GM23338 (cell line): ENCODE results near the gene NPAS3. TPM values are rescaled to one million over a fixed set of nuclear protein-coding genes. Genes with fewer than 3 reads are reported as not detected.

ENCODE experiments used
- ATAC-seq: fragments of 200-7000 bp; cut with Tn5 transposase; 3 replicates; pipeline ENCODE4 v1.9.1; 2020
- DNase-seq: peaks from one replicate; pipeline ENCODE4 v3.0.0-alpha.2; 2015; ENCODE audit warnings: low spot score
- H2AFZ ChIP-seq: fragments of 200-600 bp; sonication (generic); 2 replicates; pipeline ENCODE4 v1.8.0; 2016; ENCODE audit warnings: antibody characterized with exemption, mild to moderate bottlenecking, moderate library complexity
- H3F3A ChIP-seq: fragments of 200-600 bp; sonication (generic); replicated peaks from 2 replicates; pipeline ENCODE4 v1.8.0; 2017; ENCODE audit warnings: antibody characterized with exemption, mixed run types, low read depth
- H3K27ac ChIP-seq: fragments of 200-600 bp; sonication (generic); 2 replicates; pipeline ENCODE4 v1.6.1; 2016; ENCODE audit warnings: low read depth
- H3K27me3 ChIP-seq: fragments of 200-600 bp; sonication (generic); 2 replicates; pipeline ENCODE4 v1.8.0; 2016; ENCODE audit warnings: mild to moderate bottlenecking, mixed run types, moderate library complexity; ENCODE audit not compliant: insufficient read depth
- H3K36me3 ChIP-seq: fragments of 200-600 bp; sonication (generic); 2 replicates; pipeline ENCODE4 v1.8.0; 2016; ENCODE audit warnings: mild to moderate bottlenecking; ENCODE audit not compliant: insufficient read depth
- H3K4me1 ChIP-seq: fragments of 200-600 bp; sonication (generic); 2 replicates; pipeline ENCODE4 v1.8.0; 2016; ENCODE audit warnings: mild to moderate bottlenecking, moderate library complexity; ENCODE audit not compliant: insufficient read depth
- H3K4me2 ChIP-seq: fragments of 200-600 bp; sonication (generic); 2 replicates; pipeline ENCODE4 v1.7.1; 2017; ENCODE audit warnings: mixed run types
- H3K4me3 ChIP-seq: fragments of 200-600 bp; sonication (generic); 2 replicates; pipeline ENCODE4 v1.6.1; 2016; ENCODE audit warnings: mixed run types
- H3K79me2 ChIP-seq: fragments of 200-600 bp; sonication (generic); replicated peaks from 2 replicates; pipeline ENCODE4 v1.8.0; 2017; ENCODE audit warnings: mild to moderate bottlenecking; ENCODE audit not compliant: insufficient read depth
- H3K9me2 ChIP-seq: fragments of 200-600 bp; sonication (generic); 2 replicates; pipeline ENCODE4 v1.8.0; 2017; ENCODE audit not compliant: insufficient read depth
- H4K20me1 ChIP-seq: fragments of 200-600 bp; sonication (generic); replicated peaks from 2 replicates; pipeline ENCODE4 v1.8.0; 2017; ENCODE audit warnings: mild to moderate bottlenecking; ENCODE audit not compliant: insufficient read depth
- H3K27ac Mint-ChIP-seq: 2 replicates; pipeline ENCODE4 v1.8.0; 2020; ENCODE audit warnings: inconsistent platforms, mild to moderate bottlenecking, moderate library complexity, mixed read lengths
- H3K27me3 Mint-ChIP-seq: 3 replicates; pipeline ENCODE4 v1.8.0; 2022; ENCODE audit warnings: low read depth, mild to moderate bottlenecking, moderate library complexity, mixed read lengths, inconsistent platforms; ENCODE audit not compliant: insufficient read depth, poor library complexity
- H3K36me3 Mint-ChIP-seq: 3 replicates; pipeline ENCODE4 v1.8.0; 2021; ENCODE audit warnings: low read depth, mild to moderate bottlenecking, inconsistent platforms, moderate library complexity, mixed read lengths
- H3K4me1 Mint-ChIP-seq: 3 replicates; pipeline ENCODE4 v1.8.0; 2020; ENCODE audit warnings: mild to moderate bottlenecking, inconsistent platforms, mixed read lengths
- H3K4me3 Mint-ChIP-seq: 3 replicates; pipeline ENCODE4 v1.8.0; 2021; ENCODE audit warnings: moderate library complexity, mild to moderate bottlenecking, inconsistent platforms, mixed read lengths
- H3K9me3 Mint-ChIP-seq: 3 replicates; pipeline ENCODE4 v1.8.0; 2020; ENCODE audit warnings: moderate library complexity, mild to moderate bottlenecking, inconsistent platforms, mixed read lengths
- EZH2 ChIP-seq: fragments of 200-600 bp; sonication (generic); IDR thresholded peaks from one replicate; pipeline ENCODE4 v1.8.0; 2017; ENCODE audit warnings: antibody characterized with exemption, mild to moderate bottlenecking, low read depth; ENCODE audit not compliant: unreplicated experiment
- EZH2phosphoT487 ChIP-seq: fragments of 200-600 bp; sonication (generic); IDR thresholded peaks from one replicate; pipeline ENCODE4 v1.8.1; 2018; ENCODE audit warnings: antibody characterized with exemption; ENCODE audit not compliant: unreplicated experiment
- JUNB ChIP-seq: IDR thresholded peaks from one replicate; pipeline ENCODE4 v1.6.1; 2016; ENCODE audit warnings: antibody characterized with exemption; ENCODE audit not compliant: unreplicated experiment
- NANOG ChIP-seq: IDR thresholded peaks from 2 replicates; pipeline ENCODE4 v1.6.1; 2016; ENCODE audit warnings: antibody characterized with exemption, borderline replicate concordance
- POLR2AphosphoS5 ChIP-seq: IDR thresholded peaks from 2 replicates; pipeline ENCODE4 v1.6.1; 2016; ENCODE audit warnings: antibody characterized with exemption, low read depth
- ZNF114 ChIP-seq: fragments of 250-450 bp; sonication (Bioruptor Pico); IDR thresholded peaks from 2 replicates; pipeline ENCODE4 v1.5.0; 2020; ENCODE audit warnings: mild to moderate bottlenecking, moderate library complexity
- ZNF331 ChIP-seq: fragments of 250-450 bp; sonication (Bioruptor Pico); IDR thresholded peaks from 2 replicates; pipeline ENCODE4 v1.5.0; 2020; ENCODE audit warnings: low read depth, mild to moderate bottlenecking, moderate library complexity
- polyA plus RNA-seq: library from polyadenylated mRNA; unstranded; fragments of >200 nt; fragmentation: Nextera tagmentation; extraction: Ambion mirVana; gene quantifications from 2 replicates; pipeline ENCODE4 v1.2.1, GENCODE V29; 2016
- total RNA-seq: library from RNA; depleted of rRNA; stranded (reverse); fragments of >200 nt; shearing (Covaris generic); gene quantifications from 2 replicates; pipeline ENCODE4 v1.2.3, GENCODE V29; 2014
- TF ChIP-seq, protein P1 (sequence below): fragments of 250-450 bp; sonication (Bioruptor Pico); IDR thresholded peaks from 2 replicates; pipeline ENCODE4 v1.5.0; 2020; ENCODE audit warnings: mild to moderate bottlenecking, moderate library complexity
- TF ChIP-seq, protein P2 (sequence below), 2 experiments: fragments of 200-600 bp in 1 of 2; sonication (generic) in 1 of 2; conservative IDR thresholded peaks; 2 replicates each; pipeline versions ENCODE4 v1.5.1 to v1.6.1; 2016 to 2017; ENCODE audit warnings: antibody characterized with exemption in 2 of 2, low read depth in 2 of 2, mild to moderate bottlenecking in 2 of 2, moderate library complexity in 1 of 2

NPAS3 gene
- total and polyA plus RNA-seq, 2 experiments from 2014 or later = 0.17 to 0.19 TPM

DNA sequence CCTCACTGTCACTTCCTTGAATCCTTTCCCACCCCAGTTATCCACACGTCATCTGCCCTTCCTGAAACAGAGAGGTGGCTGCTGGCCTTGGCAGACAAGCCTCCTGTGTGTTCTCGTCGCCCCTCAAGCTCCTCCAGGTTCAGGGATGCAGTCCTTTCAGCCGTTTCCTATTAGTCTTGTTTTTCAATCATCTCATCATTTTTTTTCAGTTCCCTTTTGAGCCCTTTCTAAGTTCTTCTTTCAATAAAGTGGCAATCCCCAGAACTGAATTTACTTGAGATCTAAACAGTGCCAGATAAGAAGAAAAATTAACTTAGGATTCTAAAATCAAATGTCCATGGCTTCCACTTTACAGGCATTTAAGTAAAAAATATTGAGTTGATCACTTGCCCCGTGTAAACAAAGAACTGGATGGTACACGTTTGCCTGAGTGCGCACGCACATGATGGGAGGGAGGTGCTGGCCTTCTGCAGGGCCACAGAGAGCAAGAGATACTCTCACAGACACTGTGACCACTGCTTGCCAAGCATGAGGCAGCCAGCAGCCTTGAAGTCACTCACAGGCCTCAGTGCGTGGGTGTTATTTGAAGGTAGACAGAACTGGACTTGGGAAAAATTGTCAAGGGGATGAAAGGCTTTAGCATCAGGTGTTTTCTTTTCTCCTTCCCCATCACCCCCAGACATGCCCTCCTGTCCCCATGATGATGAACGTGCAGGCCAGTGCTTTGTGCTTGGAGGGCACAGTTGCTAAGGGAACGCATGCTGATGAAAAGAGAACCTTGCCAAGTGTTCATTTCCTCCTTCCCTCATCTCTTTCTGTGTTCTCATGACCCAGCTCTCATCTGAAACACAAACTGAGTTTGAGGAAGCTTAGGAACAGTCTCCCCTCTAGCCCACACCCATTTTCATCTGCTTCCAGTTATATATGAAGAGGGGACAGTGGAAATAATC lies 603.9 kb downstream of the NPAS3 start (continued):
- TF ChIP-seq, protein P1, sequence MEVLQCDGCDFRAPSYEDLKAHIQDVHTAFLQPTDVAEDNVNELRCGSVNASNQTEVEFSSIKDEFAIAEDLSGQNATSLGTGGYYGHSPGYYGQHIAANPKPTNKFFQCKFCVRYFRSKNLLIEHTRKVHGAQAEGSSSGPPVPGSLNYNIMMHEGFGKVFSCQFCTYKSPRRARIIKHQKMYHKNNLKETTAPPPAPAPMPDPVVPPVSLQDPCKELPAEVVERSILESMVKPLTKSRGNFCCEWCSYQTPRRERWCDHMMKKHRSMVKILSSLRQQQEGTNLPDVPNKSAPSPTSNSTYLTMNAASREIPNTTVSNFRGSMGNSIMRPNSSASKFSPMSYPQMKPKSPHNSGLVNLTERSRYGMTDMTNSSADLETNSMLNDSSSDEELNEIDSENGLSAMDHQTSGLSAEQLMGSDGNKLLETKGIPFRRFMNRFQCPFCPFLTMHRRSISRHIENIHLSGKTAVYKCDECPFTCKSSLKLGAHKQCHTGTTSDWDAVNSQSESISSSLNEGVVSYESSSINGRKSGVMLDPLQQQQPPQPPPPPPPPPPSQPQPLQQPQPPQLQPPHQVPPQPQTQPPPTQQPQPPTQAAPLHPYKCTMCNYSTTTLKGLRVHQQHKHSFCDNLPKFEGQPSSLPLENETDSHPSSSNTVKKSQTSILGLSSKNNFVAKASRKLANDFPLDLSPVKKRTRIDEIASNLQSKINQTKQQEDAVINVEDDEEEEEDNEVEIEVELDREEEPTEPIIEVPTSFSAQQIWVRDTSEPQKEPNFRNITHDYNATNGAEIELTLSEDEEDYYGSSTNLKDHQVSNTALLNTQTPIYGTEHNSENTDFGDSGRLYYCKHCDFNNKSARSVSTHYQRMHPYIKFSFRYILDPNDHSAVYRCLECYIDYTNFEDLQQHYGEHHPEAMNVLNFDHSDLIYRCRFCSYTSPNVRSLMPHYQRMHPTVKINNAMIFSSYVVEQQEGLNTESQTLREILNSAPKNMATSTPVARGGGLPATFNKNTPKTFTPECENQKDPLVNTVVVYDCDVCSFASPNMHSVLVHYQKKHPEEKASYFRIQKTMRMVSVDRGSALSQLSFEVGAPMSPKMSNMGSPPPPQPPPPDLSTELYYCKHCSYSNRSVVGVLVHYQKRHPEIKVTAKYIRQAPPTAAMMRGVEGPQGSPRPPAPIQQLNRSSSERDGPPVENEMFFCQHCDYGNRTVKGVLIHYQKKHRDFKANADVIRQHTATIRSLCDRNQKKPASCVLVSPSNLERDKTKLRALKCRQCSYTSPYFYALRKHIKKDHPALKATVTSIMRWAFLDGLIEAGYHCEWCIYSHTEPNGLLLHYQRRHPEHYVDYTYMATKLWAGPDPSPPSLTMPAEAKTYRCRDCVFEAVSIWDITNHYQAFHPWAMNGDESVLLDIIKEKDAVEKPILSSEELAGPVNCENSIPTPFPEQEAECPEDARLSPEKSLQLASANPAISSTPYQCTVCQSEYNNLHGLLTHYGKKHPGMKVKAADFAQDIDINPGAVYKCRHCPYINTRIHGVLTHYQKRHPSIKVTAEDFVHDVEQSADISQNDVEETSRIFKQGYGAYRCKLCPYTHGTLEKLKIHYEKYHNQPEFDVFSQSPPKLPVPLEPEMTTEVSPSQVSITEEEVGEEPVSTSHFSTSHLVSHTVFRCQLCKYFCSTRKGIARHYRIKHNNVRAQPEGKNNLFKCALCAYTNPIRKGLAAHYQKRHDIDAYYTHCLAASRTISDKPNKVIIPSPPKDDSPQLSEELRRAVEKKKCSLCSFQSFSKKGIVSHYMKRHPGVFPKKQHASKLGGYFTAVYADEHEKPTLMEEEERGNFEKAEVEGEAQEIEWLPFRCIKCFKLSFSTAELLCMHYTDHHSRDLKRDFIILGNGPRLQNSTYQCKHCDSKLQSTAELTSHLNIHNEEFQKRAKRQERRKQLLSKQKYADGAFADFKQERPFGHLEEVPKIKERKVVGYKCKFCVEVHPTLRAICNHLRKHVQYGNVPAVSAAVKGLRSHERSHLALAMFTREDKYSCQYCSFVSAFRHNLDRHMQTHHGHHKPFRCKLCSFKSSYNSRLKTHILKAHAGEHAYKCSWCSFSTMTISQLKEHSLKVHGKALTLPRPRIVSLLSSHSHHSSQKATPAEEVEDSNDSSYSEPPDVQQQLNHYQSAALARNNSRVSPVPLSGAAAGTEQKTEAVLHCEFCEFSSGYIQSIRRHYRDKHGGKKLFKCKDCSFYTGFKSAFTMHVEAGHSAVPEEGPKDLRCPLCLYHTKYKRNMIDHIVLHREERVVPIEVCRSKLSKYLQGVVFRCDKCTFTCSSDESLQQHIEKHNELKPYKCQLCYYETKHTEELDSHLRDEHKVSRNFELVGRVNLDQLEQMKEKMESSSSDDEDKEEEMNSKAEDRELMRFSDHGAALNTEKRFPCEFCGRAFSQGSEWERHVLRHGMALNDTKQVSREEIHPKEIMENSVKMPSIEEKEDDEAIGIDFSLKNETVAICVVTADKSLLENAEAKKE (CRISPR knock-in tag) = no peak
- TF ChIP-seq EZH2 (no peak), NANOG (no peak), POLR2AphosphoS5 (no peak), ZNF114 (no peak)
- TF ChIP-seq, protein P2, sequence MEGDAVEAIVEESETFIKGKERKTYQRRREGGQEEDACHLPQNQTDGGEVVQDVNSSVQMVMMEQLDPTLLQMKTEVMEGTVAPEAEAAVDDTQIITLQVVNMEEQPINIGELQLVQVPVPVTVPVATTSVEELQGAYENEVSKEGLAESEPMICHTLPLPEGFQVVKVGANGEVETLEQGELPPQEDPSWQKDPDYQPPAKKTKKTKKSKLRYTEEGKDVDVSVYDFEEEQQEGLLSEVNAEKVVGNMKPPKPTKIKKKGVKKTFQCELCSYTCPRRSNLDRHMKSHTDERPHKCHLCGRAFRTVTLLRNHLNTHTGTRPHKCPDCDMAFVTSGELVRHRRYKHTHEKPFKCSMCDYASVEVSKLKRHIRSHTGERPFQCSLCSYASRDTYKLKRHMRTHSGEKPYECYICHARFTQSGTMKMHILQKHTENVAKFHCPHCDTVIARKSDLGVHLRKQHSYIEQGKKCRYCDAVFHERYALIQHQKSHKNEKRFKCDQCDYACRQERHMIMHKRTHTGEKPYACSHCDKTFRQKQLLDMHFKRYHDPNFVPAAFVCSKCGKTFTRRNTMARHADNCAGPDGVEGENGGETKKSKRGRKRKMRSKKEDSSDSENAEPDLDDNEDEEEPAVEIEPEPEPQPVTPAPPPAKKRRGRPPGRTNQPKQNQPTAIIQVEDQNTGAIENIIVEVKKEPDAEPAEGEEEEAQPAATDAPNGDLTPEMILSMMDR (conservative IDR thresholded peaks at IDR 0.05; ENCODE audit: low read depth in 2 of 2) = no peak

DNA sequence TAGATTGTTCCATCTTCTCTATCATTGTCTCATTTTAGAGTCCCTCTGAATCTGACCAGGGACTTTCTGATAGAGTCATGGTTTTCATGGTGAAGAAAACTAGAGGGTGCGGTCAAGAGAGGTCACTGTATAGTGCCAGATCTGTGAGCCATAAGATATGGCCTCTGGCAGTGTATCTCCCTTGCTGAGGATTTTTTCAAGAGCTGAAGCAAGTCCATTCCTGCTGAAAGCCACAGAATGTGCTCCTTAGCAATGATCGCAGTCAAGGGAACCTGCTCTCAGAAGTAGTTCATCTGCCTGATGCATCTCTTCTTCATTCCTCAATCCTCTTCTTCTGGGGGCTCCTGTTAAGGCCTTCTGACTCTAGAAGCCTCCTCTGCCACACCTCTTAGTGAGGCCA lies 607.0 kb downstream of the NPAS3 start:
- Histone ChIP-seq H3K27ac (no peak overlapping the region), H3K27me3 (no peaks in the 10 kb centered on the region), H3F3A (no peaks in the 10 kb centered on the region), H4K20me1 (no peaks in the 10 kb centered on the region), H3K4me3 (no peak overlapping the region), H3K36me3 (no peaks in the 10 kb centered on the region), H3K4me1 (no peaks in the 10 kb centered on the region), H3K4me2 (no peak overlapping the region), H3K79me2 (no peaks in the 10 kb centered on the region), H3K9me2 (no peaks in the 10 kb centered on the region), H2AFZ (no peak overlapping the region)
- H3K4me3 Mint-ChIP-seq = no peak overlapping the region
- no peaks in the 10 kb centered on the region for H3K4me1 Mint-ChIP-seq
- H3K27me3 Mint-ChIP-seq = peaks cover 2% of the 10 kb centered on the region
- H3K36me3 Mint-ChIP-seq = no peaks in the 10 kb centered on the region
- no peaks in the 10 kb centered on the region for H3K9me3 Mint-ChIP-seq
- no peak for DNase-seq
- ATAC-seq = no peak
- no peak overlapping the region for H3K27ac Mint-ChIP-seq
- TF ChIP-seq ZNF114 (no peak), EZH2phosphoT487 (no peak), ZNF331 (CRISPR knock-in tag) (no peak), JUNB (no peak), POLR2AphosphoS5 (no peak)
